ENCODE data around the gene CASKIN2.

GRCh38 chr17:75472119-75472518, 43.2 kb downstream of the CASKIN2 start:
- TF ChIP-seq YY1 (IDR thresholded peaks at IDR 0.05; ENCODE audit: low read depth) (no peak), MAX (IDR thresholded peaks at IDR 0.05) (peak; percentile 27; the same call in 1 of the 2 replicates), RAD21 (IDR thresholded peaks at IDR 0.05; ENCODE audit: low read depth) (no peak), EP300 (IDR thresholded peaks at IDR 0.05; ENCODE audit: borderline replicate concordance) (no peak), EGR1 (IDR thresholded peaks at IDR 0.05) (no peak), REST (IDR thresholded peaks at IDR 0.05; ENCODE audit: low read depth) (no peak), NFIC (IDR thresholded peaks at IDR 0.05) (no peak), CEBPB (IDR thresholded peaks at IDR 0.05) (no peak)

All from Ishikawa (cell line).